ENCODE results near the gene SLC25A52. TPM values are rescaled to one million over a fixed set of nuclear protein-coding genes. Genes with fewer than 3 reads are reported as not detected.

The SLC25A52 gene
- total RNA-seq, 1 experiment from 2014 or later, result not detected

- Mint-ChIP-seq H3K27me3 (ENCODE audit: low read depth) (peaks cover 6% of the 10 kb centered on the region), H3K36me3 (peaks cover 23% of the 10 kb centered on the region), H3K9me3 (peaks cover 28% of the 10 kb centered on the region), H3K4me3 (no peak overlapping the region), H3K27ac (peak overlapping the region; percentile 18), H3K4me1 (peaks cover 9% of the 10 kb centered on the region)
- ChIA-PET CTCF (interaction anchor here (0.6 to 5.0 kb wide), 26 partner anchors 9 to 312 kb away, joined by 3 to 35 read pairs (median 4); partner anchors contain the start of gene TRAPPC8), POLR2A (interaction anchor here (0.5 kb wide), 2 partner anchors 167 to 222 kb away, joined by 3 read pairs; no protein-coding TSS in a partner anchor)
- TF ChIP-seq CTCF (IDR thresholded peaks at IDR 0.05) (peak; percentile 90), SP1 (CRISPR knock-in tag; conservative IDR thresholded peaks at IDR 0.05) (no peak), ZNF263 (CRISPR knock-in tag; IDR thresholded peaks at IDR 0.05; ENCODE audit: low read depth) (peak; percentile 60)
- peak; percentile 97 for ATAC-seq
- DNase-seq (ENCODE audit: low spot score), result peak; percentile 91
These were observed 38.2 kb downstream of the SLC25A52 start for GRCh38 chr18:31722369-31722957.

- ChIA-PET POLR2A (no interaction called here), CTCF (interaction anchor here (1.5 to 5.0 kb wide), 5 partner anchors 9 to 166 kb away, joined by 3 to 35 read pairs (median 8); no protein-coding TSS in a partner anchor)
- peaks cover 23% of the 10 kb centered on the region for H3K36me3 Mint-ChIP-seq
- H3K27ac Mint-ChIP-seq, result no peak overlapping the region
- H3K4me1 Mint-ChIP-seq, result peaks cover 9% of the 10 kb centered on the region
- no peak overlapping the region for H3K4me3 Mint-ChIP-seq
- DNase-seq (ENCODE audit: low spot score) (no peak), ATAC-seq (no peak)
- TF ChIP-seq FOXK1 (CRISPR knock-in tag; IDR thresholded peaks at IDR 0.05), result no peak
- peaks cover 28% of the 10 kb centered on the region for H3K9me3 Mint-ChIP-seq
- peaks cover 6% of the 10 kb centered on the region for H3K27me3 Mint-ChIP-seq (ENCODE audit: low read depth)
These were observed 39.1 kb downstream of the SLC25A52 start for GRCh38 chr18:31721601-31722000.

GRCh38 chr18:31720867-31721266 is 39.8 kb downstream of the SLC25A52 start:
- H3K4me1 Mint-ChIP-seq, result peaks cover 9% of the 10 kb centered on the region
- no peak for TF ChIP-seq ATF3 (CRISPR knock-in tag; conservative IDR thresholded peaks at IDR 0.05)
- no peak for TF ChIP-seq GRHL2 (CRISPR knock-in tag; IDR thresholded peaks at IDR 0.05; ENCODE audit: insufficient replicate concordance, severe bottlenecking)
- no peak for TF ChIP-seq JAZF1 (CRISPR knock-in tag; IDR thresholded peaks at IDR 0.05)
- TF ChIP-seq AR (CRISPR knock-in tag; IDR thresholded peaks at IDR 0.05), result no peak
- TF ChIP-seq FOXP4 (CRISPR knock-in tag; IDR thresholded peaks at IDR 0.05), result no peak
- TF ChIP-seq ETV6 (CRISPR knock-in tag; IDR thresholded peaks at IDR 0.05), result no peak
- DNase-seq (ENCODE audit: low spot score), result no peak
- no peak overlapping the region for H3K27ac Mint-ChIP-seq
- peaks cover 28% of the 10 kb centered on the region for H3K9me3 Mint-ChIP-seq
- ATAC-seq, result no peak
- H3K27me3 Mint-ChIP-seq (ENCODE audit: low read depth), result peaks cover 6% of the 10 kb centered on the region
- CTCF ChIA-PET, result interaction anchor here (5.0 kb wide), 1 partner anchor 110 kb away, joined by 35 read pairs; no protein-coding TSS in a partner anchor
- H3K36me3 Mint-ChIP-seq, result peaks cover 23% of the 10 kb centered on the region
- POLR2A ChIA-PET, result no interaction called here
- H3K4me3 Mint-ChIP-seq, result no peak overlapping the region

- Mint-ChIP-seq H3K36me3 (peaks cover 23% of the 10 kb centered on the region), H3K9me3 (peaks cover 28% of the 10 kb centered on the region), H3K4me1 (peaks cover 8% of the 10 kb centered on the region), H3K27ac (no peak overlapping the region), H3K27me3 (ENCODE audit: low read depth) (peaks cover 6% of the 10 kb centered on the region), H3K4me3 (no peak overlapping the region)
- ATAC-seq (no peak), DNase-seq (ENCODE audit: low spot score) (no peak)
- ChIA-PET CTCF (no interaction called here), POLR2A (no interaction called here)
- no peak for TF ChIP-seq CDX4 (CRISPR knock-in tag; IDR thresholded peaks at IDR 0.05; ENCODE audit: borderline replicate concordance)
- no peak for TF ChIP-seq ZSCAN18 (CRISPR knock-in tag; IDR thresholded peaks at IDR 0.05)
- no peak for TF ChIP-seq ELF4 (CRISPR knock-in tag; IDR thresholded peaks at IDR 0.05; ENCODE audit: low read depth)
- TF ChIP-seq ZBTB43 (CRISPR knock-in tag; IDR thresholded peaks at IDR 0.05), result no peak
- TF ChIP-seq OVOL2 (CRISPR knock-in tag; IDR thresholded peaks at IDR 0.05; ENCODE audit: borderline replicate concordance), result no peak
These were observed 41.2 kb downstream of the SLC25A52 start for GRCh38 chr18:31719363-31720006.

Measured in WTC11 (cell line).